HUES64 (cell line): Measurements from ENCODE around the gene PLEKHM3.
"Not testable (repeated sequence)": the region's sequence is repeated elsewhere in the genome, so short reads cannot be mapped to it uniquely, and the experiment has no call there.

Source experiments
- H3K27ac ChIP-seq: 2 replicates; pipeline ENCODE4 v1.7.0; 2013; ENCODE audit warnings: low read depth, low read length, inconsistent platforms
- H3K27me3 ChIP-seq: 2 replicates; pipeline ENCODE4 v1.6.1; 2013; ENCODE audit warnings: mild to moderate bottlenecking, low read length; ENCODE audit not compliant: insufficient read depth
- H3K36me3 ChIP-seq: 2 replicates; pipeline ENCODE4 v1.6.1; 2013; ENCODE audit warnings: mild to moderate bottlenecking, low read length; ENCODE audit not compliant: insufficient read depth
- H3K4me1 ChIP-seq: 2 replicates; pipeline ENCODE4 v1.6.1; 2013; ENCODE audit warnings: mild to moderate bottlenecking, low read length, moderate library complexity; ENCODE audit not compliant: insufficient read depth
- H3K4me3 ChIP-seq: 2 replicates; pipeline ENCODE4 v1.5.1; 2013; ENCODE audit warnings: mild to moderate bottlenecking, low read length, moderate library complexity
- H3K9ac ChIP-seq: 2 replicates; pipeline ENCODE4 v1.6.1; 2013; ENCODE audit warnings: mild to moderate bottlenecking, low read depth, low read length
- H3K9me3 ChIP-seq: 2 replicates; pipeline ENCODE4 v1.6.1; 2013; ENCODE audit warnings: low read depth, low read length; ENCODE audit not compliant: insufficient read depth
- WGBS: fragments of 150-250, 120-280 bp; methylation state at CpG from one replicate; pipeline ENCODE4 v1.1.7; 2013; ENCODE audit warnings: missing lambda C conversion rate; 5-methylcytosine and 5-hydroxymethylcytosine counted together

Gene PLEKHM3

GRCh38 chr2:207815254-207815653 is 210.1 kb downstream of the PLEKHM3 start:
- no peaks in the 10 kb centered on the region for H3K27me3 ChIP-seq
- H3K4me1 ChIP-seq, result peaks cover 38% of the 10 kb centered on the region
- 94% methylated on average over 3 of the region's 3 CpGs for WGBS
- H3K27ac ChIP-seq, result no peak overlapping the region
- H3K9ac ChIP-seq, result no peak overlapping the region
- no peak overlapping the region for H3K4me3 ChIP-seq
- no peaks in the 10 kb centered on the region for H3K9me3 ChIP-seq
- no peaks in the 10 kb centered on the region for H3K36me3 ChIP-seq

- WGBS, result 85% methylated on average over 6 of the region's 6 CpGs
Measured at GRCh38 chr2:207813942-207814341, 211.4 kb downstream of the PLEKHM3 start.

GRCh38 chr2:207813221-207813916 is 212.0 kb downstream of the PLEKHM3 start:
- H3K4me1 ChIP-seq, result peaks cover 46% of the 10 kb centered on the region
- no peak overlapping the region for H3K4me3 ChIP-seq
- H3K9ac ChIP-seq, result peak overlapping the region; percentile 38
- peak overlapping the region; percentile 65 for H3K27ac ChIP-seq
- H3K27me3 ChIP-seq, result no peaks in the 10 kb centered on the region
- no peaks in the 10 kb centered on the region for H3K9me3 ChIP-seq
- no peaks in the 10 kb centered on the region for H3K36me3 ChIP-seq
- WGBS, result 36% methylated on average over 14 of the region's 15 CpGs

More at GRCh38 chr2:207813942-207814341, 211.4 kb downstream of the PLEKHM3 start:
- Histone ChIP-seq H3K36me3 (no peaks in the 10 kb centered on the region), H3K9ac (peak overlapping the region; percentile 38; the same call in 1 of the 2 replicates), H3K27ac (peak overlapping the region; percentile 65), H3K4me1 (peaks cover 43% of the 10 kb centered on the region), H3K9me3 (no peaks in the 10 kb centered on the region), H3K27me3 (no peaks in the 10 kb centered on the region), H3K4me3 (no peak overlapping the region)

- H3K9ac ChIP-seq, result 0 out of 2 replicates have a peak overlapping the region, but pooled peaks have one; percentile 40
- peaks cover 48% of the 10 kb centered on the region for H3K4me1 ChIP-seq
- WGBS, result 30% methylated on average over 3 of the region's 3 CpGs
- H3K27ac ChIP-seq, result peak overlapping the region; percentile 69
- no peaks in the 10 kb centered on the region for H3K27me3 ChIP-seq
- H3K4me3 ChIP-seq, result no peak overlapping the region; the same call in 1 of the 2 replicates
- H3K9me3 ChIP-seq, result no peaks in the 10 kb centered on the region
- H3K36me3 ChIP-seq, result no peaks in the 10 kb centered on the region
Measured at GRCh38 chr2:207812726-207813080, 212.6 kb downstream of the PLEKHM3 start.

GRCh38 chr2:207812058-207812725 is 213.1 kb downstream of the PLEKHM3 start:
- peaks cover 51% of the 10 kb centered on the region for H3K4me1 ChIP-seq
- H3K27ac ChIP-seq, result peak overlapping the region; percentile 69
- no peaks in the 10 kb centered on the region for H3K9me3 ChIP-seq
- H3K4me3 ChIP-seq, result no peak overlapping the region
- no peaks in the 10 kb centered on the region for H3K27me3 ChIP-seq
- 57% methylated on average over 9 of the region's 9 CpGs for WGBS
- H3K36me3 ChIP-seq, result no peaks in the 10 kb centered on the region
- H3K9ac ChIP-seq, result 0 out of 2 replicates have a peak overlapping the region, but pooled peaks have one; percentile 40

GRCh38 chr2:207811658-207812057 is 213.7 kb downstream of the PLEKHM3 start:
- not testable (repeated sequence) for H3K27me3 ChIP-seq, H3K36me3 ChIP-seq, H3K9ac ChIP-seq, H3K9me3 ChIP-seq, H3K4me3 ChIP-seq
- peaks cover 51% of the 10 kb centered on the region for H3K4me1 ChIP-seq
- WGBS, result 82% methylated on average over 10 of the region's 10 CpGs
- peak overlapping the region; percentile 0; the same call in 1 of the 2 replicates for H3K27ac ChIP-seq

DNA sequence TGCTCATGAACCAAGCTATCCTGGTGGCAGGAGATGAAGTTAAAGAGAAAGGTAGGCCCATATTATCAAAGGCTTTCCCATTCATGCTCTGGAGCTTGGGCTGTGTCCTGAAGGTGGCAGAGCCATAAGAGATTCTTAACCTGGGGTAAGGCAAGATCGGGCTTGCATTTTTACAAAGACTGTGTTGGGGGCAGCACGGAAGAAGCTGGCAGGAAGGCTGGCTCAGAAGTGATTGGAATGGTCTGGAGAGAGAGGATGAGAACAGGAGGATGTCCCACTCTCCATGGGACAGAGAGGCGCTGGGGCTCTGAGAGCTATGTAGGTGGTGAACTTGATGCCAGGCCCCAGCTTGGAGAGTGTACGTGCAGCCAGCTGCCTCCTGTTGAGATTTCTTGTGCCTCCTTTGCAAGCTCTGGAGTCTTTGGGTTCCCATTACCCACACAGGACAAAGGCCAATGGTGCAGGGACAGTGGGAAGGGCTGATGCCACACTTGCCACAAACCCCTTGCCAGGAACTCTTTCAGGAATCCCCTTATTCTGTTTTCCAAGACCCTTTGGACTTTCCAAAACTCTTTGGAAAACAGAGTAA is 215.0 kb downstream of the PLEKHM3 start:
- Histone ChIP-seq H3K9me3 (no peaks in the 10 kb centered on the region), H3K4me1 (peaks cover 51% of the 10 kb centered on the region), H3K9ac (peak overlapping the region; percentile 4; the same call in 1 of the 2 replicates), H3K27me3 (no peaks in the 10 kb centered on the region), H3K4me3 (no peak overlapping the region), H3K27ac (peak overlapping the region; percentile 61), H3K36me3 (no peaks in the 10 kb centered on the region)
- 58% methylated on average over 4 of the region's 4 CpGs for WGBS

GRCh38 chr2:207808119-207808518 is 217.2 kb downstream of the PLEKHM3 start:
- Histone ChIP-seq H3K9ac (no peak overlapping the region), H3K36me3 (no peaks in the 10 kb centered on the region), H3K4me1 (peaks cover 38% of the 10 kb centered on the region), H3K27me3 (no peaks in the 10 kb centered on the region), H3K27ac (no peak overlapping the region), H3K4me3 (no peak overlapping the region), H3K9me3 (no peaks in the 10 kb centered on the region)
- 98% methylated on average over 6 of the region's 6 CpGs for WGBS

- Histone ChIP-seq H3K9ac (no peak overlapping the region), H3K9me3 (no peaks in the 10 kb centered on the region), H3K27ac (no peak overlapping the region), H3K4me1 (peaks cover 34% of the 10 kb centered on the region), H3K36me3 (no peaks in the 10 kb centered on the region), H3K27me3 (no peaks in the 10 kb centered on the region), H3K4me3 (no peak overlapping the region)
- 81% methylated on average over 5 of the region's 5 CpGs for WGBS
Measured at GRCh38 chr2:207807516-207807915, 217.8 kb downstream of the PLEKHM3 start.

GRCh38 chr2:207805566-207806226 is 219.6 kb downstream of the PLEKHM3 start:
- Histone ChIP-seq H3K9ac (no peak overlapping the region), H3K27ac (no peak overlapping the region), H3K4me1 (peaks cover 30% of the 10 kb centered on the region), H3K27me3 (no peaks in the 10 kb centered on the region), H3K4me3 (no peak overlapping the region), H3K9me3 (no peaks in the 10 kb centered on the region), H3K36me3 (no peaks in the 10 kb centered on the region)
- 97% methylated on average over 3 of the region's 5 CpGs for WGBS

DNA sequence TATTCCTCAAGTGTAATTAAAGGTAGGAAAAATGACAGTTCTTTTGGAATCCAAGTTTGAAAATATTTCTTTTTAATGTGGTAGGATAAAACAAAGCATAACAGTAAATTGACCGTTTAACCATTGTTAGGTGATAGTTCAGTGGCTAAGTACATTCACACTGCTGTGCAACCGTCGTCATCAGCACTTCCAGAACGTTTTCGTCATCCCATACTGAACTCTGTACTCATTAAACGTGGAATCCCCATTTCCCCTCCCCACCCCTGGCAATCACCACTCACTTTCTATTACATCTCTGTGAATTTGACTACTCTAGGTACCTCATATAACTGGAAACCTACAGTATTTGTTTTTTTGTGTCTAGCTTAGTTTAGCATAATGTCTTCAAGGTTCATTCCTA is 222.7 kb downstream of the PLEKHM3 start:
- peaks cover 15% of the 10 kb centered on the region for H3K4me1 ChIP-seq
- H3K4me3 ChIP-seq, result no peak overlapping the region
- WGBS, result 91% methylated on average over 6 of the region's 6 CpGs
- H3K36me3 ChIP-seq, result no peaks in the 10 kb centered on the region
- H3K9me3 ChIP-seq, result no peaks in the 10 kb centered on the region
- no peak overlapping the region for H3K27ac ChIP-seq
- no peak overlapping the region for H3K9ac ChIP-seq
- H3K27me3 ChIP-seq, result no peaks in the 10 kb centered on the region
